Keratinocyte (primary cell): ENCODE data around the gene ANKS1A. TPM values are rescaled to one million over a fixed set of nuclear protein-coding genes. Genes with fewer than 3 reads are reported as not detected.

ENCODE experiments used
- DNase-seq: peaks from one replicate; pipeline ENCODE4 v3.0.0-alpha.2; 2011; ENCODE audit warnings: low read depth, missing footprints, low spot score
- FAIRE-seq: peaks from 2 replicates; lab custom pipeline; 2011; peaks lifted over from hg19 to GRCh38; lab: Jason Lieb, UNC
- H2AFZ ChIP-seq: 2 replicates; pipeline ENCODE4 v1.6.0; 2012; ENCODE audit warnings: low read length, control low read depth, inconsistent platforms; ENCODE audit not compliant: control insufficient read depth
- H3K27ac ChIP-seq: 2 replicates; pipeline ENCODE4 v1.5.1; 2011; ENCODE audit warnings: low read length; ENCODE audit not compliant: control insufficient read depth, insufficient read depth
- H3K27me3 ChIP-seq: 3 replicates; pipeline ENCODE4 v1.6.0; 2011; ENCODE audit warnings: low read length; ENCODE audit not compliant: control insufficient read depth, insufficient read depth; ENCODE audit errors: extremely low read depth
- H3K36me3 ChIP-seq, 2 experiments: 2 replicates in 1 of 2; 3 replicates in 1 of 2; pipeline ENCODE4 v1.5.1; 2011; ENCODE audit warnings: low read length in 2 of 2, mild to moderate bottlenecking in 1 of 2; ENCODE audit not compliant: control insufficient read depth in 2 of 2, insufficient read depth in 2 of 2; ENCODE audit errors: extremely low read depth in 1 of 2
- H3K4me1 ChIP-seq: 3 replicates; pipeline ENCODE4 v1.5.1; 2011; ENCODE audit warnings: low read length; ENCODE audit not compliant: control insufficient read depth, insufficient read depth; ENCODE audit errors: extremely low read depth
- H3K4me2 ChIP-seq: 3 replicates; pipeline ENCODE4 v1.6.0; 2011; ENCODE audit warnings: low read depth, low read length; ENCODE audit not compliant: control insufficient read depth, insufficient read depth; ENCODE audit errors: extremely low read depth
- H3K4me3 ChIP-seq, 3 experiments: fragments of 200-600 bp in 1 of 3; sonication (generic) in 1 of 3; 2 replicates in 2 of 3; 3 replicates in 1 of 3; pipeline ENCODE4 v1.5.1; 2011 to 2016; ENCODE audit warnings: low read length in 3 of 3, mild to moderate bottlenecking in 3 of 3, control low read depth in 2 of 3, inconsistent platforms in 1 of 3, low read depth in 1 of 3, mixed read lengths in 1 of 3, mixed run types in 1 of 3, moderate library complexity in 1 of 3; ENCODE audit not compliant: control insufficient read depth in 2 of 3, insufficient read depth in 2 of 3; ENCODE audit errors: extremely low read depth in 1 of 3
- H3K79me2 ChIP-seq: 2 replicates; pipeline ENCODE4 v1.6.0; 2012; ENCODE audit warnings: low read length; ENCODE audit not compliant: control insufficient read depth, insufficient read depth
- H3K9ac ChIP-seq: 3 replicates; pipeline ENCODE4 v1.6.0; 2011; ENCODE audit warnings: low read length; ENCODE audit not compliant: control insufficient read depth, insufficient read depth; ENCODE audit errors: extremely low read depth
- H3K9me1 ChIP-seq: 3 replicates; pipeline ENCODE4 v1.6.0; 2011; ENCODE audit warnings: low read length; ENCODE audit not compliant: control insufficient read depth, insufficient read depth; ENCODE audit errors: extremely low read depth
- H3K9me3 ChIP-seq: 2 replicates; pipeline ENCODE4 v1.5.1; 2012; ENCODE audit warnings: low read depth, low read length; ENCODE audit not compliant: control insufficient read depth
- H4K20me1 ChIP-seq: 3 replicates; pipeline ENCODE4 v1.6.0; 2011; ENCODE audit warnings: low read length; ENCODE audit not compliant: control insufficient read depth, insufficient read depth; ENCODE audit errors: extremely low read depth
- EZH2 ChIP-seq: IDR thresholded peaks from one replicate; pipeline ENCODE4 v1.6.1; 2012; ENCODE audit warnings: inconsistent platforms, mild to moderate bottlenecking, low read length, moderate library complexity
- dilution Hi-C: fragments of 300-500 bp; cut with MboI; formaldehyde crosslinking; loops from one replicate; pipeline ENCODE4 v1.7.0; 2020; ENCODE audit warnings: low sequenced_read_pairs; ENCODE audit not compliant: extremely low pct_ligation_motif_present
- polyA plus RNA-seq, 5 experiments: library from polyadenylated mRNA; depleted of rRNA in 3 of 5; stranded (reverse) in 3 of 5; stranded (forward) in 1 of 5; unstranded in 1 of 5; fragments of >200 nt; gene quantifications; 1 replicate in 1 of 5; 2 replicates in 3 of 5; 3 replicates in 1 of 5; pipeline versions ENCODE4 v1.2.1 to v1.2.3, GENCODE V29; 2011 to 2012; ENCODE audit warnings: missing spikeins in 2 of 5, low read depth in 1 of 5, low replicate concordance in 1 of 5
- TF ChIP-seq, protein P1 (sequence below), 3 experiments: IDR thresholded peaks in 1 of 3; conservative IDR thresholded peaks in 1 of 3; optimal IDR thresholded peaks in 1 of 3; 2 replicates in 2 of 3; 3 replicates in 1 of 3; pipeline versions ENCODE3 to v1.5.1; 2011; ENCODE audit warnings: low read length in 3 of 3, mild to moderate bottlenecking in 3 of 3, moderate library complexity in 2 of 3, control low read depth in 1 of 3, inconsistent platforms in 1 of 3; ENCODE audit not compliant: insufficient read depth in 2 of 3; ENCODE audit errors: extremely low read depth in 1 of 3

ANKS1A gene
- polyA plus RNA-seq, 1 donor (not counting 4 experiments of a cell fraction or from before 2014, with no cell fraction given), result 8.6 TPM

DNA sequence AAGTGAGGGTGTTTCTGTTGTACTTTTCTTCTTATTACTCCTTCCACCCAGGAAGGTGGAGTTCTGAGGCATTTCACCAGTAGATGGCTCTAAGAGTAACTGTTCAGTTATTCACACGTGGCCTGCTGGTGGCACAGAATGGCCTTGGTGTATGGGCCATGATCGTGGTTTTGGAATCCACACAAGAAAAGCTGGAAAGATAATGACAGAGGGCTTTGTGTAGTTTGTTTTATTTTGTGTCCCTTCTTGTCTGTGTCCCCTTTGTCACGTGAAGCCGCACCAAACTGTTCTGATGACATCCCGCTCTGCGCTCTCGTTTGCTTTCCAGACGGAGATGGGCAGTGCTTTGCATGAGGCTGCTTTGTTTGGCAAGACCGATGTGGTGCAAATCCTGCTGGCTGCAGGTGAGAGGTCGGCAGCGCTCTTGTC lies 93.4 kb downstream of the ANKS1A start:
- dilution Hi-C loops, result no loop called here
- Histone ChIP-seq H3K9me3 (no peaks in the 10 kb centered on the region), H2AFZ (no peak overlapping the region), H4K20me1 (no peaks in the 10 kb centered on the region), H3K4me2 (no peak overlapping the region), H3K4me1 (no peaks in the 10 kb centered on the region), H3K27me3 (no peaks in the 10 kb centered on the region), H3K79me2 (no peaks in the 10 kb centered on the region), H3K9me1 (no peaks in the 10 kb centered on the region), H3K4me3 (no peak overlapping the region), H3K36me3 (peaks cover 4 to 29% of the 10 kb centered on the region in 2 experiments), H3K27ac (no peak overlapping the region), H3K9ac (no peak overlapping the region)
- DNase-seq, result no peak
- TF ChIP-seq, protein P1, sequence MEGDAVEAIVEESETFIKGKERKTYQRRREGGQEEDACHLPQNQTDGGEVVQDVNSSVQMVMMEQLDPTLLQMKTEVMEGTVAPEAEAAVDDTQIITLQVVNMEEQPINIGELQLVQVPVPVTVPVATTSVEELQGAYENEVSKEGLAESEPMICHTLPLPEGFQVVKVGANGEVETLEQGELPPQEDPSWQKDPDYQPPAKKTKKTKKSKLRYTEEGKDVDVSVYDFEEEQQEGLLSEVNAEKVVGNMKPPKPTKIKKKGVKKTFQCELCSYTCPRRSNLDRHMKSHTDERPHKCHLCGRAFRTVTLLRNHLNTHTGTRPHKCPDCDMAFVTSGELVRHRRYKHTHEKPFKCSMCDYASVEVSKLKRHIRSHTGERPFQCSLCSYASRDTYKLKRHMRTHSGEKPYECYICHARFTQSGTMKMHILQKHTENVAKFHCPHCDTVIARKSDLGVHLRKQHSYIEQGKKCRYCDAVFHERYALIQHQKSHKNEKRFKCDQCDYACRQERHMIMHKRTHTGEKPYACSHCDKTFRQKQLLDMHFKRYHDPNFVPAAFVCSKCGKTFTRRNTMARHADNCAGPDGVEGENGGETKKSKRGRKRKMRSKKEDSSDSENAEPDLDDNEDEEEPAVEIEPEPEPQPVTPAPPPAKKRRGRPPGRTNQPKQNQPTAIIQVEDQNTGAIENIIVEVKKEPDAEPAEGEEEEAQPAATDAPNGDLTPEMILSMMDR (optimal IDR thresholded peaks at IDR 0.05 in 1 of 3, IDR thresholded peaks at IDR 0.05 in 1 of 3, conservative IDR thresholded peaks at IDR 0.05 in 1 of 3; ENCODE audit: extremely low read depth in 1 of 3, insufficient read depth in 2 of 3, low read length in 3 of 3), result peak in 2 of 3 experiments; percentile 13 to 39
- TF ChIP-seq EZH2, result no peak
- no peak for FAIRE-seq

DNA sequence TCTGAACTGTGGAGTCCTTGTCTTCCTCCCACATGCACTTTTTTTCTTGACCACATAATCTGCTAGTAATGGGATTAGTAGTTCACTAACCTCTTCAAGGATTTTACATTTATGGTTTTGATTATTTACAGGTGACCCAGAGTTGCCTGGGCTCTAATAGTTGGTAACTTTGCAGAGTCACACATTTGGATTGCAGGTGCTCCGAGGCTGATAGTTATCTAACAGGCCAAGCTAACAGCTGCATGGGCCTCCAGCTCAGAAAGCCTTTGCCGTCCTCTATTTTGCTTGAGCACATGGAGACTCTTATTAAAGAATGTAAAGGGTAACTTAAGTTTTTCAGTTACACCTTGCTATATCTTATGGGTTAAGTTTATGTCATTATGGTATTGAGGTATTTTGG lies 95.4 kb downstream of the ANKS1A start:
- no peaks in the 10 kb centered on the region for H4K20me1 ChIP-seq
- H3K36me3 ChIP-seq, result peaks cover 10 to 29% of the 10 kb centered on the region in 2 experiments

More for the DNA sequence above, 95.4 kb downstream of the ANKS1A start:
- no peak for FAIRE-seq
- no peaks in the 10 kb centered on the region for H3K79me2 ChIP-seq
- no peaks in the 10 kb centered on the region for H3K27me3 ChIP-seq
- no peak overlapping the region for H3K4me3 ChIP-seq
- DNase-seq, result no peak
- TF ChIP-seq EZH2, result no peak
- TF ChIP-seq, protein P1 (optimal IDR thresholded peaks at IDR 0.05 in 1 of 3, IDR thresholded peaks at IDR 0.05 in 1 of 3, conservative IDR thresholded peaks at IDR 0.05 in 1 of 3; ENCODE audit: extremely low read depth in 1 of 3, insufficient read depth in 2 of 3, low read length in 3 of 3), result no peak
- no peaks in the 10 kb centered on the region for H3K9me1 ChIP-seq
- H3K4me1 ChIP-seq, result no peaks in the 10 kb centered on the region
- dilution Hi-C loops, result no loop called here
- H3K4me2 ChIP-seq, result no peak overlapping the region
- H3K27ac ChIP-seq, result no peak overlapping the region
- no peak overlapping the region for H2AFZ ChIP-seq
- H3K9me3 ChIP-seq, result no peaks in the 10 kb centered on the region
- no peak overlapping the region for H3K9ac ChIP-seq
